Stimulated activated CD4-positive, alpha-beta T cell treated with anti-CD3 and anti-CD28 coated beads, Interleukin-15, amount 100 ng/mL, for 48 hours (primary cell): Measurements from ENCODE around the gene AMOTL1.

Source experiments
- DNase-seq, 2 donors: peaks; one replicate each; pipeline ENCODE4 v3.0.0-alpha.2; 2020; ENCODE audit warnings: low read depth in 2 of 2

AMOTL1 gene

DNA sequence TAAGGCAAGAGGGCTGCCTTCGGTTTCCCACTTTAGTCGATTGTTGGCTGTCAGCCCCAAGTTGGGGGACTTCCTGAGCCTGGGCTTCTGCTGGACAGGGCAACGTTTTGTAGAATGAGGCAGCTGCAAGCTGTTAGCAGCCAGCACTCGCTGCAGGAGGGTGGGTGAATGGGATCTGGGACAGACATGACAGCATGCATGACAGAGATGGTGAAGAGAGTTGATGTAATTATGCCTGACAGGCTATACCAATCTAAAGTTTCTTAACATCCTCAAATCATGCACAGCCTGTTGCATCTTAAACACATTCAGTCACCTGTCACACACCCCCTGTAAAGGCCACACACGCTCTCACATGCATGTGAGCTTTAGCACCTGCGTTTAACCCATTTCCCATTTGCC, 156.0 kb downstream of the AMOTL1 start:
- DNase-seq = no peak

DNA sequence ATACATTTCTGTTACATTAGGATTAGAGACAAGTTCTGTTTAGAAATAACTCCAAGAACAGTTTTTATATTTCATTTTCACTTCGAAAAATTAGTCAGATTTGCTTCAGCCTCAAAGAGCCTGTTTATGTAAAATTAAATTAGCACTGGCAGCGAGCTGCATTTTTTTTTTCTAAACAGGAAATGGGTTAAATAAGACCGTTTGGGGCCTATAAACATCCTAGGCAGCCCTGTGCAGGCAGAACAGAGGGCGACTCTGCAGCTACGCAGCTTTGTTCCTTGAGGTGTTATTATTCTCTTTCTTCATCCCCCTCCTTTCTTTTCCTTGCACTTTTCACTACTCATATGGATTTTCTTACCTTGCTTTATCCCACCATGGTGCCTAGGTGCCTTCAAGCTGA, 156.5 kb downstream of the AMOTL1 start:
- no peak for DNase-seq

DNA sequence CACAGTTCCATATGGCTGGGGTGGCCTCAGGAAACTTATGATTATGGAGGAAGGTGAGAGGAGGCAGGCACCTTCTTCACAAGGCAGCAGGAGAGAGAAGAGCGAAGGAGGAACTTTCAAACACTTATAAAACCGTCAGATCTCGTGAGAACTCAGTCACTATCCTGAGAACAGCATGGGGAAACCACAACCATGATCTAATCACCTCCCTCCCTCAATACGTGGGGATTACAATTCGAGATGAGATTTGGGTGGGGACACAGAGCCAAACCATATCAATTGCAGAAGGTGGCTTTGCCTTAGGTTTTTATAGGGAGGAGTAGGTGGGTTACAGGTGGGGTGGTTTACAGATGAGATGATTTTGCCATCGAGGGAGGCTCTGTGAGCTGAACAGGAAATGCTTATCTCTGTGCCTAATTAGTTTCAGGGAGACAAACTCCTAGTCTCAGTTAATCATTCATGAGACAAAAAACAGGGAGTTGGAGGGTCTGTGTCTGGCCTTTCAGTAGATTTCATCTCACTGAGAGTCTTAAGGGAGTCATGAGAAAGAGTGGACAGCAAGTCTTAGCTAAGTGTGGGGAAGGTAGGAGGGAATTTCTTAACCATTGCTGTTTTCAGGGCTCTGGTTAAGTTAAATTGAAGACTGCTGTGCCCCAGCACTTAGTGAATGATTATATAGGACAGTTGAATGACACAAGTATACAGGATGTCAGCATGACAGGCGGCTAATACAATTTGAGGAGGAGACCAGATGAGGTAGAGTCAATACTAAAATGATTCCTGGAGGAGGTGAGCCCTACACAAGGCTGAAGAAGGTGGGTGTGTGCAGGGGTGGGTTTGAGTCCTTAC, 157.5 kb downstream of the AMOTL1 start:
- DNase-seq = no peak

- DNase-seq = no peak
Measured at GRCh38 chr11:94926271-94926625, 158.1 kb downstream of the AMOTL1 start.
